Heart right ventricle (tissue), 16 donors: Measurements from ENCODE around the gene HADH. TPM values are rescaled to one million over a fixed set of nuclear protein-coding genes. Genes with fewer than 3 reads are reported as not detected.

Source experiments
- ATAC-seq, 8 donors: fragments of 200-7000 bp; cut with Tn5 transposase; one replicate each; pipeline ENCODE4 v1.9.1; 2020; ENCODE audit warnings: mild to moderate bottlenecking in 8 of 8, moderate library complexity in 8 of 8, moderate number of reproducible peaks in 1 of 8
- DNase-seq, 2 donors: peaks; one replicate each; pipeline ENCODE4 v3.0.0-alpha.2; 2020
- H3K27ac ChIP-seq, 10 donors: fragments of 200-600 bp; sonication (generic) in 2 of 10; one replicate each; pipeline versions ENCODE4 v1.5.0 to v1.8.0; 2020 to 2022; ENCODE audit warnings: mild to moderate bottlenecking in 3 of 10
- H3K27me3 ChIP-seq, 7 donors: fragments of 200-600 bp; one replicate each; pipeline ENCODE4 v1.8.0; 2021 to 2022; ENCODE audit warnings: mild to moderate bottlenecking in 2 of 7
- H3K36me3 ChIP-seq, 9 donors: fragments of 200-600 bp; sonication (generic) in 1 of 9; one replicate each; pipeline versions ENCODE4 v1.5.0 to v1.8.0; 2020 to 2022; ENCODE audit warnings: mild to moderate bottlenecking in 2 of 9
- H3K4me1 ChIP-seq, 9 donors: fragments of 200-600 bp; sonication (generic) in 1 of 9; one replicate each; pipeline versions ENCODE4 v1.5.0 to v1.8.0; 2020 to 2022; ENCODE audit warnings: mild to moderate bottlenecking in 4 of 9
- H3K4me3 ChIP-seq, 10 donors: fragments of 200-600 bp; sonication (generic) in 2 of 10; one replicate each; pipeline versions ENCODE4 v1.5.0 to v1.8.0; 2020 to 2022; ENCODE audit warnings: mild to moderate bottlenecking in 7 of 10, moderate library complexity in 2 of 10
- H3K9me3 ChIP-seq, 11 donors: fragments of 200-600 bp in 10 of 11; sonication (generic) in 2 of 11; one replicate each; pipeline versions ENCODE4 v1.5.0 to v1.8.0; 2013 to 2022; ENCODE audit warnings: mild to moderate bottlenecking in 2 of 11, control low read depth in 1 of 11, moderate library complexity in 1 of 11
- CTCF ChIP-seq, 9 donors: fragments of 200-600 bp; sonication (generic) in 2 of 9; IDR thresholded peaks; one replicate each; pipeline versions ENCODE4 v1.5.0 to v1.8.0; 2021 to 2022; ENCODE audit warnings: antibody characterized with exemption in 9 of 9, mild to moderate bottlenecking in 5 of 9, moderate library complexity in 1 of 9
- WGBS, 2 donors: extraction: QIAGEN DNeasy Blood & Tissue Kit; methylation state at CpG; one replicate each; pipeline ENCODE4 v1.1.7; 2013; ENCODE audit warnings: inconsistent platforms in 1 of 2; 5-methylcytosine and 5-hydroxymethylcytosine counted together
- intact Hi-C, 10 donors: fragments of 100-400 bp; cut with DNase I; formaldehyde crosslinking; loops; one replicate each; pipeline versions ENCODE4 v1.11.1 to v1.14.2; 2022
- polyA plus RNA-seq, 2 donors: library from polyadenylated mRNA; stranded (reverse); fragments of 200-250 nt; gene quantifications; one replicate each; pipeline ENCODE4 v1.2.3, GENCODE V29; 2013
- total RNA-seq, 10 donors: library from RNA; stranded (reverse); fragmentation: NEBNext Ultra II Directional in 3 of 10; extraction: Animal tissue kit (Norgen Biotek cat#: 25700) in 3 of 10; gene quantifications; one replicate each; pipeline versions ENCODE4 v1.2.1 to v1.2.4, GENCODE V29; 2021 to 2023
- donor health status: Arrhythmogenic right ventricular cardiomyopathy.
- donor health status: ischemic (EF 13 %, LVEDD 7.1; RV severe dilation, severe dysfunction).
- donor health status: healthy with polysubstance abuse.
- donor health status: DM: no; HTN: yes; CAD: no.
- donor health status: DM: no; HTN: no; CAD: no.
- donor health status: ischemic (EF 25% LVEDD 6.9; RV normal size, moderate dysfunction).
- donor health status: ischemic (EF 25% LVEDD 5.7; RV mildly dilated, moderate dysfunction).
- donor health status: healthy.
- donor health status: DM: yes; HTN: yes; CAD: no.
- donor health status: Ischemic cardiomyopathy.
- donor health status: ischemic (EF 35%, LVEDD 5.7; RV mildly dilated, moderate dysfunction).
- donor health status: nonischemic (EF 11% LVEDD 7.7; RV severe dilation, severe dysfunction).
- donor health status: DM: yes; HTN: yes; CAD: no.
- donor health status: PGD.
- donor health status: ischemic (EF 29% LVEDD 5.4; RV normal size, mild dysfunction).
- donor health status: nonischemic (EF 23%, LVEDD 6.1; RV moderate dilation, normal function).

Gene HADH
- total and polyA plus RNA-seq, 12 donors = 58.2 to 295 (median 235) TPM

GRCh38 chr4:108080747-108081146, 91.1 kb downstream of the HADH start:
- H3K27me3 ChIP-seq = no peaks in the 10 kb centered on the region
- intact Hi-C loops = no loop called here
- no peak for TF ChIP-seq CTCF (IDR thresholded peaks at IDR 0.05)
- H3K4me1 ChIP-seq = no peaks in the 10 kb centered on the region
- H3K9me3 ChIP-seq = no peaks in the 10 kb centered on the region
- H3K27ac ChIP-seq = no peak overlapping the region
- WGBS, 2 donors = 94 to 95% methylated on average over 10 of the region's 10 CpGs
- ATAC-seq (no peak), DNase-seq (no peak)
- no peak overlapping the region for H3K4me3 ChIP-seq
- no peaks in the 10 kb centered on the region for H3K36me3 ChIP-seq

DNA sequence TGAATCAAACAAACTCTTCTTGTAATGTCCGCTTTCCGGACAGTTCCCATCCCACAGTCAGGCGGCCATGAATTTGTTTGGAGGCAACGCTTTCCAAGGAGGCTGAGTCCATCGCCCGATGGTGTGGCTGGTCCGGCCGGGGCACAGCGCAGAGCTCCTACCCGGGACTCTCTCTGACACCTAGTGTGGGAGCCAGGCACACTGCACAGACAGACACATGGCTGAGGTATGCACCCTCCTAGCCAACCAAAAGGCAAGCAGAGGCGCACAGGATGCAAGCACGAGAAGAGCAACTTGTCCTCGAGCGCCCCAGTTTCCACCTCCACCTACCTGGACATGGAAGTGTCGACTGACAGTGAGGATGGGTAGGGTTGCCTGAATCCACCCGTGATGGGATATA, 91.6 kb downstream of the HADH start:
- WGBS, 2 donors = 90 to 94% methylated on average over 16 of the region's 16 CpGs
- Histone ChIP-seq H3K36me3 (no peaks in the 10 kb centered on the region), H3K4me3 (no peak overlapping the region), H3K4me1 (no peaks in the 10 kb centered on the region), H3K27me3 (no peaks in the 10 kb centered on the region), H3K27ac (no peak overlapping the region), H3K9me3 (no peaks in the 10 kb centered on the region)
- no peak for DNase-seq
- no peak for TF ChIP-seq CTCF (IDR thresholded peaks at IDR 0.05)
- ATAC-seq = no peak
- intact Hi-C loops = no loop called here

Other genes with a start within 250 kb of the HADH start
- 10 to 100 TPM; 14.3 to 36.9 (median 25.8) TPM for gene SGMS2, start 165.0 kb upstream of the HADH start, total RNA-seq
- 10 to 100 TPM in 1 of 2 donors, 1 to 10 TPM in 1; 2.3 to 12.4 TPM for gene SGMS2, start 165.0 kb upstream of the HADH start, polyA plus RNA-seq
- 10 to 100 TPM in 1 of 10 donors, 1 to 10 TPM in 9; 5.6 to 10.2 (median 6.7) TPM for gene CYP2U1, start 58.3 kb upstream of the HADH start, total RNA-seq
- 1 to 10 TPM; 3.2 to 5.8 TPM for gene CYP2U1, start 58.3 kb upstream of the HADH start, polyA plus RNA-seq
- 1 to 10 TPM in 4 of 10 donors, under 1 TPM in 5, not detected in 1; 0.35 to 4.6 (median 0.90) TPM for gene LEF1, start 179.0 kb downstream of the HADH start, total RNA-seq
- gene LEF1, start 179.0 kb downstream of the HADH start, polyA plus RNA-seq = under 1 TPM; 0.22 to 0.68 TPM